PC-9 (cell line): ENCODE results near the gene FOXN4. TPM values are rescaled to one million over a fixed set of nuclear protein-coding genes. Genes with fewer than 3 reads are reported as not detected.

Experiments used
- BruUV-seq: library from RNA; stranded (reverse); fragments of 400-500 nt; replicated peaks from 2 replicates; lab custom pipeline; 2021; lab: Mats Ljungman, UMichigan
- CTCF ChIA-PET: fragments of 300-600 bp; sonication (Branson Sonifier 250); formaldehyde crosslinking; loops from one replicate; lab custom pipeline; 2022; ENCODE audit warnings: antibody characterized with exemption; lab: Charles Lee
- POLR2A ChIA-PET: fragments of 300-600 bp; sonication (Branson Sonifier 250); formaldehyde crosslinking; loops from one replicate; lab custom pipeline; 2022; ENCODE audit warnings: antibody characterized with exemption; ENCODE audit not compliant: unreplicated experiment; lab: Charles Lee
- DNase-seq, 2 experiments: peaks; one replicate each; pipeline versions ENCODE4 v3.0.0 to v3.0.0-alpha.2; 2015 to 2022; ENCODE audit warnings: mixed read lengths in 1 of 2
- H2AFZ ChIP-seq: fragments of 200-600 bp; sonication (generic); 2 replicates; pipeline ENCODE4 v1.8.1; 2017; ENCODE audit warnings: antibody characterized with exemption
- H3F3A ChIP-seq: fragments of 200-600 bp; sonication (generic); 2 replicates; pipeline ENCODE4 v1.8.1; 2017; ENCODE audit warnings: antibody characterized with exemption, mild to moderate bottlenecking, low read depth; ENCODE audit not compliant: insufficient read depth
- H3K27ac ChIP-seq: fragments of 200-600 bp; sonication (generic); 2 replicates; pipeline ENCODE4 v1.6.1; 2016; ENCODE audit warnings: mixed run types
- H3K27me3 ChIP-seq: fragments of 200-600 bp; sonication (generic); 2 replicates; pipeline ENCODE4 v1.6.1; 2016; ENCODE audit warnings: low read depth, mixed run types; ENCODE audit not compliant: insufficient read depth
- H3K36me3 ChIP-seq: fragments of 200-600 bp; sonication (generic); 2 replicates; pipeline ENCODE4 v1.6.1; 2016; ENCODE audit warnings: low read depth, mixed run types
- H3K4me1 ChIP-seq: fragments of 200-600 bp; sonication (generic); replicated peaks from 2 replicates; pipeline ENCODE4 v1.6.1; 2016; ENCODE audit warnings: mixed run types; ENCODE audit not compliant: insufficient read depth
- H3K4me2 ChIP-seq: fragments of 200-600 bp; sonication (generic); 2 replicates; pipeline ENCODE4 v1.6.1; 2017; ENCODE audit warnings: mixed run types
- H3K4me3 ChIP-seq: fragments of 200-600 bp; sonication (generic); 2 replicates; pipeline ENCODE4 v1.6.1; 2016; ENCODE audit warnings: mixed run types
- H3K79me2 ChIP-seq: fragments of 200-600 bp; sonication (generic); 2 replicates; pipeline ENCODE4 v1.6.1; 2017; ENCODE audit warnings: low read depth, mixed run types
- H3K9me2 ChIP-seq: fragments of 200-600 bp; sonication (generic); 2 replicates; pipeline ENCODE4 v1.8.1; 2017; ENCODE audit warnings: mild to moderate bottlenecking; ENCODE audit not compliant: insufficient read depth
- H3K9me3 ChIP-seq: fragments of 200-600 bp; sonication (generic); 2 replicates; pipeline ENCODE4 v1.8.1; 2016; ENCODE audit warnings: low read depth; ENCODE audit not compliant: insufficient read depth
- H4K20me1 ChIP-seq: fragments of 200-600 bp; sonication (generic); 2 replicates; pipeline ENCODE4 v1.8.1; 2017; ENCODE audit not compliant: insufficient read depth
- CTCF ChIP-seq: fragments of 200-600 bp; sonication (generic); conservative IDR thresholded peaks from 2 replicates; pipeline ENCODE4 v1.6.1; 2017; ENCODE audit warnings: mixed run types, antibody characterized with exemption, mild to moderate bottlenecking, moderate library complexity
- EZH2 ChIP-seq: fragments of 200-600 bp; sonication (generic); IDR thresholded peaks from 2 replicates; pipeline ENCODE4 v1.8.0; 2017; ENCODE audit warnings: antibody characterized with exemption, low read depth
- intact Hi-C: fragments of 100-400 bp; cut with micrococcal nuclease; formaldehyde crosslinking; loops from one replicate; pipeline ENCODE4 v1.10.0; 2022; ENCODE audit not compliant: unreplicated experiment
- total RNA-seq: library from RNA; stranded (reverse); gene quantifications from 2 replicates; pipeline ENCODE4 v1.2.3, GENCODE V29; 2021

FOXN4 gene
- total RNA-seq, 1 experiment from 2014 or later: not detected

DNA sequence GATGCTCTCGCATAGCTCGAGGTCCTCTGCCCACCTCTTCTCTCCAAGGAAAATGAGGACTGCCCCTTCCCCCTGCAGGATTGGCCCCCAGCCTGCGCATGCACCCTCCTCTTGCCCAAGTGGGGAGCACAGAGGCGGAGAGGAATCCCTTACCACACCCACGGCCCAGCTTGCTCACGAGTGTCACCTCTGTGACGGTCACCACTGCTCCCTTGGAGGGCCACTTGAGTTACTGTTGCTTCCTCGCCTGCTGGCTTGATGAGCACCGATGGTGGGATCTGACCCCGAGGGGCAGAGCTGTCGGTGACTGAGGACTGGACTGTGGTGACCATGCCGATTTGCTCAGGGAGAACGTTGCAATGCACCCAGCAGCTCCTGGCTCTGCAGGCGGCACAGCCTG is 41.7 kb downstream of the FOXN4 start:
- H3K4me3 ChIP-seq: no peak overlapping the region
- no peaks in the 10 kb centered on the region for H3K79me2 ChIP-seq
- peaks cover 15% of the 10 kb centered on the region for H3K27me3 ChIP-seq
- no peak for DNase-seq
- H3K4me1 ChIP-seq: no peaks in the 10 kb centered on the region
- H3K9me3 ChIP-seq: no peaks in the 10 kb centered on the region
- no TSS peak for BruUV-seq
- no peaks in the 10 kb centered on the region for H3K36me3 ChIP-seq
- CTCF ChIA-PET: no interaction called here
- no peaks in the 10 kb centered on the region for H3F3A ChIP-seq
- no peaks in the 10 kb centered on the region for H4K20me1 ChIP-seq
- no peak for TF ChIP-seq CTCF
- no peak for TF ChIP-seq EZH2
- no peak overlapping the region for H3K4me2 ChIP-seq
- intact Hi-C loops: no loop called here
- POLR2A ChIA-PET: no interaction called here
- H2AFZ ChIP-seq: no peak overlapping the region
- H3K9me2 ChIP-seq: no peaks in the 10 kb centered on the region
- H3K27ac ChIP-seq: no peak overlapping the region

DNA sequence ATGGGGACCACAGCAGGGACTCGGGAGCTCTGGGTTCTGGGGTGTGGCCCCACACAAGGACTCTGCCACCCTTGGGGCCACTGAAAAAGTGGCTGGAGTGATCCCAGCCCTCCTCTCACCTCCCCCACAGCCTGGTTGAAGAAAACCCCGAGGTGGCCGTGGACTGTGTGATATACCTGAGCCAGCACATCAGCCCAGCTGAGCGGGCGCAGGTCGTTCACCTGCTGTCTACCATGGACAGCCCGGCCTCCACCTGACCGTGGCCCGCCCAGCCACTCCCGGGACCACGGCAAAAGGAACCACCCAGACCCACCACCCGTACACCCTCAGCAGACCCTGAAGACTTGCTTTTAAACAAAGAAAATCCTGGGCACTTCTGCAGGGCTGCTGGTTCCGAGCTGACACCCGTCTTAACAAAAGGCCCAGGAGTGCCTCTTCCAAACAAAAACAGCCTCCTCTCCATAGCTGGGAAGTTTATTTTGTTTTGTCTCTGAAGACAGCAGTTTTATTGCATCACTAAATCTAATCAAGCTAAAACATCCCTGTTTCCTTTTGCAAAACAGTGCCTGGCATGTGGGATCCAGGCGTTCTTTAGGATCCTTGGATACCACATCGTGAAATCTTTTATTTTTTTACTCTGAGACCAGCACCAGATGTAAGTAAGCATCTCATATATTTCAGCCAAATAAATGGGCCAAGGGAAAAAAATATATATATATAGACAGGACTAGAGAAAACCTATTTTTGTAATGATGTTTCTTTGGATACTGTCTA is 42.8 kb downstream of the FOXN4 start:
- H3K27me3 ChIP-seq: peaks cover 7% of the 10 kb centered on the region
- TF ChIP-seq EZH2: no peak
- no peak for TF ChIP-seq CTCF
- no peak overlapping the region for H2AFZ ChIP-seq
- ChIA-PET POLR2A (no interaction called here), CTCF (no interaction called here)
- H3K27ac ChIP-seq: no peak overlapping the region
- no peak for DNase-seq
- H3K9me3 ChIP-seq: no peaks in the 10 kb centered on the region
- H3K4me1 ChIP-seq: no peaks in the 10 kb centered on the region
- H3K9me2 ChIP-seq: no peaks in the 10 kb centered on the region
- no TSS peak for BruUV-seq
- no peaks in the 10 kb centered on the region for H3K79me2 ChIP-seq
- H3F3A ChIP-seq: no peaks in the 10 kb centered on the region
- no peaks in the 10 kb centered on the region for H4K20me1 ChIP-seq
- intact Hi-C loops: no loop called here
- H3K4me3 ChIP-seq: no peak overlapping the region
- no peaks in the 10 kb centered on the region for H3K36me3 ChIP-seq
- no peak overlapping the region for H3K4me2 ChIP-seq

GRCh38 chr12:109264943-109265650 is 44.0 kb downstream of the FOXN4 start:
- POLR2A ChIA-PET: no interaction called here
- no TSS peak for BruUV-seq
- no peak overlapping the region for H3K27ac ChIP-seq
- no peak overlapping the region for H2AFZ ChIP-seq
- CTCF ChIA-PET: interaction anchor here (1.6 kb wide), 1 partner anchor 120 kb away, joined by 16 read pairs; no protein-coding TSS in a partner anchor
- H3K4me3 ChIP-seq: no peak overlapping the region
- H3K4me1 ChIP-seq: no peaks in the 10 kb centered on the region
- intact Hi-C loops: loop anchor here (1.0 to 5.0 kb wide), 3 partner anchors 120 to 512 kb away; no protein-coding TSS in a partner anchor
- no peaks in the 10 kb centered on the region for H3K9me2 ChIP-seq
- no peaks in the 10 kb centered on the region for H3K36me3 ChIP-seq
- H3K27me3 ChIP-seq: no peaks in the 10 kb centered on the region
- no peaks in the 10 kb centered on the region for H3K79me2 ChIP-seq
- no peaks in the 10 kb centered on the region for H3K9me3 ChIP-seq
- DNase-seq: no peak
- no peak for TF ChIP-seq CTCF
- no peak for TF ChIP-seq EZH2
- no peak overlapping the region for H3K4me2 ChIP-seq
- H4K20me1 ChIP-seq: no peaks in the 10 kb centered on the region
- no peaks in the 10 kb centered on the region for H3F3A ChIP-seq
